NOMO-1 treated with dmso at 0.1 percent for 144 hours (cell line): ENCODE data around the gene BEST3.

Experiments used
- DNase-seq: peaks from one replicate; lab custom pipeline; 2025; ENCODE audit not compliant: unreplicated experiment; lab: John Stamatoyannopoulos, UW

BEST3 gene

DNA sequence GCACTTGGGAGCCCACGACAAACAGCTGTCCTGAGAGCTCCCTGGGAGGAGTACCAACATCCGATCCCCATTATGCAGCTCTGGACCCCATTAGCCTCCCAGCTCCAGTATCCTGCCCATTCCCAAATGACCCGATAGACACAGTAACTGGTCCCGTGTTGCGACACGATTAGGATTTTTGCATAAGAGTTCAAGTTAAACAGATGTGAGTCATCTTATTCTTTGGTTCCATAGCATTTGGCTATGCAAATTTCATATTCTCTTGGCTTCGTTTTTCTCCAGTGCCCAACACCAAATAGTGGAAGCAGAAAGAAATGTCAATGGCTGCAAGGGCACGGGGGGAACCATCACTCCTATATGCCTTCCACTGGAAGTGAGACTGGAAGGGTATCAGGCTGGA is 45.4 kb downstream of the BEST3 start:
- no peak for DNase-seq

DNA sequence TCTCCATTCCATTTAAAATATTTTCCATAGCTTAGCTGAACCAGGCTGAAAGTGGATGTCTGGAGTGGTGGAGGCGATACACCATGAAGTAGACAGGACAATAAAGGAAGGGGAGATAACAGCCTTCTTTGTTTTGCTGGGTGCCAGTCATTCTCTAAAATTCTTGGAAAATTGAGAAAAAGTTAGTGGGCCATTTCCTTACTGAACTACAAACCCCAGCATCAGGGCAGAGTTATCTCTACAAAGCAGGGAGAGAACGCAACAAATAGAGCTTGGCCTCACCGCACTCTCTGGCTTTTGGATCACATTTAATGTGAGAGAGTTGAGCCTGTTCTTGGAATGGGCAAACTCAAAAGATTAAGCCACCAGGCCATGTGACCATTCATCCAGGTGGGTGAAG is 47.2 kb downstream of the BEST3 start:
- no peak for DNase-seq

GRCh38 chr12:69649529-69649928 is 49.6 kb downstream of the BEST3 start:
- DNase-seq, result no peak

GRCh38 chr12:69648476-69648875 is 50.6 kb downstream of the BEST3 start:
- DNase-seq, result no peak

DNA sequence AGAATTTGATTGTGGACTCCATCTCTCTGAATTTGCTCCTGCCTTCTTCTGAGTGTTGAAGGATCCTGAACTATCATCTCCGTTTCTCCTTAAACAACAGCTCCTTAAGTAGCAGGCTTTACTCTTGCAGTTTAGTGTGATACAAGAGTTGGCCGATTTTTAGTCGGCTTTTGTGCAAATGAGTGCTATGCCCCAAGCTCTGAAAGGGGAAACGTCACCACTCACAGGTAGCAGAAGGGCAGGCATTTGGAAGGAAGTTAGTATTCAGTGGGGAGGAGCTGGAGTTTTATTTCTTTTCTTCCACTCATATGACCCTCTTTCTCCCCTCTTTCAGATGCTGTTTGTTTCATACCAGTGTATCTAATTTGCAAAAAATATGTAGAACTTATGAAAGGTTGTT is 51.9 kb downstream of the BEST3 start:
- DNase-seq, result no peak

GRCh38 chr12:69645031-69645430 is 54.1 kb downstream of the BEST3 start:
- no peak for DNase-seq

- no peak for DNase-seq
Measured at GRCh38 chr12:69644511-69644910, 54.6 kb downstream of the BEST3 start.

DNA sequence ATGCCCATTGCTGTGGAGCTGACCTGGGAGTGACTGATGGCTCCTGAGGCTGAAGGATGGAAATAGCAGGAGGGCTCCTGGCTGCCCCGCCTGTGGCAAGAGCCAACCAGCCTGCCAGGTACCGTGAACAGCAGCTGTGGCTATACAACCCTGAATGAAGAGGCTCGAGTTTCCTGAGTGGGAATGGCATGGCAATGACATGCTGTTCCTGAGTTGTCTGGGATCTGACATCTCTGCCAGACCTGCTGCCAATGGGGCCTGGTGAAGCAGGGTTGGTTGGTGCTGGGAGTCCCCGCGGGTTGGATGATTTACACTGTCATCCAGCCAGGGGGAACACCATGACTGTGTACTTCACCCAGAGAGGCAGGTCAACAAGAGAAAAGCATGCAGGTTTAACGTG is 56.6 kb downstream of the BEST3 start:
- DNase-seq, result no peak

GRCh38 chr12:69641546-69641945 is 57.6 kb downstream of the BEST3 start:
- DNase-seq, result no peak

DNA sequence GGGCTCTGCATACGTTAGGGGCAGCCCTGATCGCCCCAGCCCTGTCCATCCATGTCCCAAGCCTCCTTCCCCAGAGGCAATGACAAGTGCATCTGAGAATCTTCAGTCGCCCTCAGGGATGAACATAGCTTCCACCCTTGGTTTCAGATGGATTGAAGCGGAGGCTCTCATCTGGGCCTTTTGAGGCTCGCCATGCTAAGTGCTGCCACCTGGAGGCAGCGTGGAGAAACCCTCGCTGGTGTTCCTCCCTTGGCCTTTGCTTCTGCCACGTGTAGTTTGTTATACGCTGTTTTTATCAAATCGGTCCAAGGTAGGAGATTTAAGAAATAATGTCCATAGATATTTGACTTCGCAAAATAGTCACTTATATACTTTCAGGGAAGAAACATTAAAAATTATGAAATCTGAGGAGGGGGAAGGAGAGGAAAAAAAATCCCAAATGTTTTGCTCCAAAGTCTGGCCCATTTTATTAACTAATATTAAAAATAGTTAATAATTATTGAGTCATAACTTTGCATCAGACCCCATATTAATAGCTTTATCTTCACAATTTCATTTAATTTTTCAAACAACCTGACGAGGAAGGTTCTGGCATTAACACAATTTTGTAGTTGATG is 59.6 kb downstream of the BEST3 start:
- peak; percentile 39 for DNase-seq

DNA sequence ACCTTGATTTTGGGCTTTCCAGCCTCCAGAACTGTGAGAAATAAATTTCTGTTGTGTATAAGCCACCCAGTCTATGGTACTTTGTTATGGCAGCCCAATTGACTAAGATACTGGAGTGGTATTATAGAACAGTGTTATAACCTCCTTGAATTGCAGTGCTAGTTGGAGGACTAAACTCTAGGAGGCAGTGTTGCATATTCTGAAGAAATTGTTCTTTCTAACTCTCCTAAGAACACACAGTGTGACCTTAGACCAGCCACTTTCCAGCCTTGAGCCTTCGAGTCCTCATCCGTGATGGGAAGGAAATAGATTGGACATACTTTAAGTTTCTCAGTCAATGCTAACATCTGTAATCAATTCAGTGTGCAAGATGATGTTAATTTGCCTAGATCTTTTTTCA is 66.0 kb downstream of the BEST3 start:
- DNase-seq, result no peak

GRCh38 chr12:69630191-69630590 is 68.9 kb downstream of the BEST3 start:
- no peak for DNase-seq

- DNase-seq, result no peak
Measured at GRCh38 chr12:69627501-69627900, 71.6 kb downstream of the BEST3 start.

GRCh38 chr12:69623970-69624369 is 75.1 kb downstream of the BEST3 start:
- no peak for DNase-seq

DNA sequence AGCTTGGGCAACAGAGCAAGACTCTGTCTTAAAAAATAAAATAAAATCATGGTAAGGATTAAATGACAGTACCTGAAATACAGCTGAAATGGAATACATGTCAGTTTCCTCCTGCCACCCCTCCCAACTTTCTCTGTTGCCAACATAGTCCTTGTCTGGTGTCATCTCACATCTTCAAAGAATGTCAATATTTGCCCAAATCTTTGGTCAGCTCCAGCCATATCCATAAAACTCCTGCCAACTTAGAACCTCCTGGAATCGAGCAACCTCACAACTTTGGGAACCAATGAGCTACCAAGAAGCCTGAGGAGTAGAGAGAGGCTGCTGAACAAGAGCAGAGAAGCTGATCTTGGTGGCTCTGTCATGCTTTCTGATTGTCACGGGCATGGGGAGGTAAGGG is 77.6 kb downstream of the BEST3 start:
- DNase-seq, result no peak

- no peak for DNase-seq
Measured at GRCh38 chr12:69620921-69621320, 78.2 kb downstream of the BEST3 start.

GRCh38 chr12:69620077-69620476 is 79.0 kb downstream of the BEST3 start:
- no peak for DNase-seq

GRCh38 chr12:69619050-69619449 is 80.1 kb downstream of the BEST3 start:
- DNase-seq, result no peak

GRCh38 chr12:69616025-69616424 is 83.1 kb downstream of the BEST3 start:
- peak; percentile 26 for DNase-seq

- no peak for DNase-seq
Measured at GRCh38 chr12:69613351-69613750, 85.8 kb downstream of the BEST3 start.

DNA sequence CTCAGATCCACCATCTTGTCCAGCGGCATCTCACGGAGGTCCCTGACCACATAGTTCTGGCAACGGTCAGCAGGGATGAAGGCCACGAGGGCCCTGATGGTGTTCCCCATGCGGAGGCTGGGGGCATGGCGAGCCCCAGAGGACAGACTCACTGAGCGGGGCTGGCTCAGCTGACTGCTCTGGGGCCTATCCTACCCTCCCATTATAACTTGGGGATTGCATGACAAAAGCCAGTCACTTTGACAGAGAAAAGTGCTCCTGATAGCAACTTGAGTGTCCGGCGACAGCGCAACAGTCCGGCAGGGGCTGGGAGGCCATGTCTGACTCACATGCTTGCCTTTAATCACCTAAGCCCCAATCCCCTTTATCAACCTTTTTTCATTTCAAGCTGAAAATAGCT is 88.4 kb downstream of the BEST3 start, which contains the start of gene LRRC10:
LRRC10 (minus strand) TSS at position 179 of the 400 bp plus-strand sequence; CDS start at position 110, 69 bp downstream.
- no peak for DNase-seq

DNA sequence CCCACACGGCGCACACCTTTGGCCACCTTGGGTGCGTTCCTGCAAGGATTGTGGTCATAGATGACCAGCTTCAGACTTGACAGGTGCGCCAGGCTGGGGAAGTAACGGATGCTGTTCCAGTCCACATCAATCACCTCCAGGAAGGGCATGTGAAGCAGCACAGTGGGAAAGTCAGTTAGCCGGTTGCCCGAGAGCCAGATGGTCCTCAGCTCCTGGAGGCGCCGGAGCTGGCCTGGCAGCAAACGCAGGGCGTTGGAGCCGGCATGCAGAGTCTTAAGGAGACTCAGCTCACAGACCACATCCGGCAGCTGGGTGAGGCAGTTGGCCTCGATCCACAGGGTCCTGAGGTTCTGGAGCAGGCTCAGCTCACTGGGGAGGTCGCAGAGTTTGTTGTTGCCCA is 89.0 kb downstream of the BEST3 start:
- DNase-seq, result no peak

DNA sequence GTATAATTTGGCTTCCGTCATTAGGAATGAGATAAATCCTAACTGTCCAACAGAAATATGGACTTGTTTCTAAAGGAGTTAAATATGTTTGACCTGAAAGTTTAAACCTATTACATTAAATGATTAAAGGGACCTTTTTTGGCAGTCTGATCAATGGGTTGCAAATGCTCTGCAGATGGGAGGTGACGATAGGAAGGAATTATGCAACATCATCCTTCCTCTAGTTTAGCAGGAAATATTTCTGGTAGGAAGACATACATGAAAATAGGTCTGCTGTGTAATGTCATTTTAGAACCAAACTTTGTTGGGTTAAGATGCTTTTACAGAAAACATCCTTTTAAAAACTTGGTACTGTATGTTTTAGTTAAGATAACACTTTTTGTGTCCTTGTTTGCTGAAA is 91.0 kb downstream of the BEST3 start:
- no peak for DNase-seq
